SK-N-MC (cell line): ENCODE measurements around the gene CD69.

Experiments
- EZH2 ChIP-seq: fragments of 200-600 bp; sonication (generic); IDR thresholded peaks from one replicate; pipeline ENCODE4 v1.6.1; 2017; ENCODE audit warnings: antibody characterized with exemption
- FOXP2 ChIP-seq: optimal IDR thresholded peaks from 2 replicates; pipeline ENCODE3; 2011; ENCODE audit warnings: mild to moderate bottlenecking, moderate library complexity; ENCODE audit not compliant: insufficient read depth; ENCODE audit errors: extremely low read length, control extremely low read depth
- POLR2AphosphoS5 ChIP-seq: IDR thresholded peaks from 2 replicates; pipeline ENCODE4 v1.6.1; 2012; ENCODE audit warnings: mild to moderate bottlenecking, low read depth, low read length, borderline replicate concordance

DNA sequence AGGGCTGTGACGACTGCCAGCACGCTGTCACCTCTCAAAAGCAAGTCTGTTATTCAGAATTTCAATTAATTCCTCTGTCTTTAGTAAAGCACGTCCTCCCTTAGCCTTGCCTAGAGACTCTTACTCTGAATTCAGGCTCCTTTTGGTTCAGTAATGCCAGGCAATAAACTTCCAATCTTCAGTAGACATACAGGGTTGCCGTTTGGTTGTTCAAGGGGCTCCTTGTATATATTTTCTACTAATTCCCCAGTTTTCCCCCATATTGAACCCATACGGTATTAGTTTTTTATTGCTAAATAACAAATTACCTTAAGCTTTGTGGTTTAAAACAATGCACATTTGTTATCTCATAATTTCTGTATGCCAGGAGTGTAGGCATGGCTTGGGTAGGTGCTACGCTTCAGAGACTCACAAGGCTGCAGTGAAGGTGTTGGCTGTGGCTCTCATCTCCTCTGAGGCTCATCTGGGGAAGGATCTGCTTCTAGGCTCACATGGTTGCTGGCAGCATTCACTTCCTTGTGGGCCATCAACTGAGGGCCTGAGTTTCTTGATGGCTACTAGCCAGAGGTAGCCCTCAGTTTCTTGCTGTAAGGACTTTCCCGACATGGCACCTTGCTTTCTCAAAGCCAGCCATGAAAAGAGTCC is 20.5 kb downstream of the CD69 start:
- TF ChIP-seq POLR2AphosphoS5, result no peak
- no peak for TF ChIP-seq EZH2
- no peak for TF ChIP-seq FOXP2
